ENCODE measurements around the gene MAML2. TPM values are rescaled to one million over a fixed set of nuclear protein-coding genes. Genes with fewer than 3 reads are reported as not detected.

MAML2 gene
- total RNA-seq, 1 experiment from 2014 or later, result 2.7 TPM

- H3K4me1 ChIP-seq (ENCODE audit: insufficient read depth, low read length), result peaks cover 22% of the 10 kb centered on the region
- no peak overlapping the region for H4K91ac ChIP-seq (ENCODE audit: insufficient read length, low read depth, low read length)
- no peak overlapping the region for H3K18ac ChIP-seq (ENCODE audit: insufficient read length, low read depth, low read length)
- H3K23ac ChIP-seq (ENCODE audit: insufficient read length, low read depth, low read length), result no peak overlapping the region
- H2BK20ac ChIP-seq (ENCODE audit: low read depth, low read length, poor library complexity, severe bottlenecking), result no peak overlapping the region
- Mint-ChIP-seq H3K36me3 (ENCODE audit: insufficient read depth in 1 of 3, low read depth in 3 of 3) (no peaks in the 10 kb centered on the region), H3K27me3 (ENCODE audit: low read depth) (no peaks in the 10 kb centered on the region; the same call in 1 of the 2 replicates), H3K4me3 (no peak overlapping the region), H3K27ac (peak overlapping the region in 2 of 3 experiments; percentile 19 to 73; a peak in 4 of 7 replicates), H3K9me3 (no peaks in the 10 kb centered on the region), H3K4me1 (peaks cover 76 to 80% of the 10 kb centered on the region in 2 experiments)
- H3K4ac ChIP-seq (ENCODE audit: low read depth, low read length), result no peak overlapping the region
- no peak overlapping the region for H3K27ac ChIP-seq (ENCODE audit: insufficient read length, low read depth, low read length)
- no peaks in the 10 kb centered on the region for H4K20me1 ChIP-seq (ENCODE audit: control insufficient read depth, insufficient read depth, insufficient read length)
- WGBS (ENCODE audit: extremely low coverage, insufficient read length, low lambda C conversion rate), result no CpG with 5 or more reads among the region's 4 CpGs
- H2BK15ac ChIP-seq (ENCODE audit: low read depth, low read length), result no peak overlapping the region
- H3K4me2 ChIP-seq (ENCODE audit: insufficient read depth, insufficient read length, low read length), result no peak overlapping the region
- H3T11ph ChIP-seq (ENCODE audit: low read length), result no peak overlapping the region
- H3K79me2 ChIP-seq (ENCODE audit: insufficient read depth, low read length), result peaks cover 5% of the 10 kb centered on the region; the same call in 1 of the 2 replicates
- no peaks in the 10 kb centered on the region for H3K27me3 ChIP-seq (ENCODE audit: insufficient read depth, low read length)
- no peaks in the 10 kb centered on the region for H3K23me2 ChIP-seq (ENCODE audit: insufficient read length, low read depth, low read length, poor library complexity, severe bottlenecking)
- no peak for DNase-seq
- no peak overlapping the region for H3K14ac ChIP-seq (ENCODE audit: insufficient read depth, low read length)
- no peak overlapping the region for H2AK5ac ChIP-seq (ENCODE audit: insufficient read length, low read length)
- H4K8ac ChIP-seq (replicated peaks; ENCODE audit: insufficient read length, low read depth, low read length), result no peak overlapping the region
- H2AFZ ChIP-seq (ENCODE audit: low read length), result no peak overlapping the region
- H3K9me3 ChIP-seq (ENCODE audit: control insufficient read depth, low read depth, low read length), result no peaks in the 10 kb centered on the region
- H4K5ac ChIP-seq (ENCODE audit: insufficient read length, low read depth, low read length), result no peak overlapping the region
- no peaks in the 10 kb centered on the region for H3K79me1 ChIP-seq (ENCODE audit: insufficient read depth, low read depth, low read length, poor library complexity, severe bottlenecking)
- no peak overlapping the region for H2BK12ac ChIP-seq (ENCODE audit: insufficient read length, low read depth, low read length)
- no peak for TF ChIP-seq CTCF (conservative IDR thresholded peaks at IDR 0.05)
- H2BK5ac ChIP-seq (ENCODE audit: insufficient read length, low read length), result no peak overlapping the region
- no peak overlapping the region for H2BK120ac ChIP-seq (ENCODE audit: low read depth, low read length, poor library complexity, severe bottlenecking)
- no peak overlapping the region for H3K56ac ChIP-seq (ENCODE audit: insufficient read length, low read depth, low read length)
- no peak overlapping the region for H3K9ac ChIP-seq (ENCODE audit: extremely low read depth, insufficient read length, low read length)
These were observed 7.6 kb downstream of the MAML2 start for GRCh38 chr11:96335388-96335787.
